Stimulated activated CD4-positive, alpha-beta T cell treated with anti-CD3 and anti-CD28 coated beads, Interleukin-15, amount 100 ng/mL, for 1 hour (primary cell): Measurements from ENCODE around the gene HPD.
"Not testable (repeated sequence)": the region's sequence is repeated elsewhere in the genome, so short reads cannot be mapped to it uniquely, and the experiment has no call there.

Source experiments
- DNase-seq, 2 donors: peaks; one replicate each; pipeline ENCODE4 v3.0.0-alpha.2; 2020; ENCODE audit warnings: low read depth in 1 of 2, low spot score in 1 of 2

The HPD gene

DNA sequence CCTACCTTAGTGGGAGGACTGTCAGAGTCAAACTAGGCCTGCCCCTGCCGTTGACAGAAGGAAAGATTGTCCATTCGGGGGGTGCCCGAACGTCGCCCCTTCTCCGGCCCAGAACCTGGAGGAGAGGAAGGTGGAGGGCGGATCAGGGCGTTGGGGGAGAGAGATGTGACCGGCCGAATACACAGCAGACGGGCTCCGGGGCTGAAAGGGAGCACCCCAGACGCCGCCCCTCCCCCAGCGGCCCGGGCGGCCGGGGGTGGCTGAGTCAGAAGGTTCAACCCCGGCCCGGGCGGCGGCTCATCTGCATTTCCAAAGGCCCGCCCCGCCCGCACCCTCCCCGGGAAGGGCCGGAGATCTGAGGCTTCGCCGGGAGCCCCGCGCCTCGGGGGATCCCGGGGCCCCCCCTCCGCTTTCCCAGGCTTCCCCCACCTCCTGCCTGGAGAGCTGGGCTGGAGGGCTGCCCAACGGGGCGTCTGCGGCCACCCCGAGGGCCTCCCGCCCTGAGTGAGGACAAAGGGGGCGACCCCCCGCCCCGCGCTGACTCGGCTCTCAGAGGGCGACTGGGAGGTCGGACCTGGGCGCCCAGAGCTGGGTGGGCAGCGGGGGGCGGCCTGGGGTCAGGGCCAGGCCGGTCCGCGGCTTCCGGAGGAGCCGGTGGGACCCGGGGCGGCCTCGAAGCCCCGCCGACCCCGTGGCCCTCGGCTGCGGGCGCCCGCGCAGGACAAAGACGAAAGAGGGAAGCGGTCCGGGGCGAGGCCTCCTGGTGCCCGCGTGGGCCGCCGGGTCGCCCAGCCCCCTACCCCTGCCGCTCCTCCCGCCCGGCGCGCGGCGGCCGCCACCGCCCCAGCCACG is 58.6 kb downstream of the HPD start:
- peak; percentile 60 to 81 for DNase-seq

DNA sequence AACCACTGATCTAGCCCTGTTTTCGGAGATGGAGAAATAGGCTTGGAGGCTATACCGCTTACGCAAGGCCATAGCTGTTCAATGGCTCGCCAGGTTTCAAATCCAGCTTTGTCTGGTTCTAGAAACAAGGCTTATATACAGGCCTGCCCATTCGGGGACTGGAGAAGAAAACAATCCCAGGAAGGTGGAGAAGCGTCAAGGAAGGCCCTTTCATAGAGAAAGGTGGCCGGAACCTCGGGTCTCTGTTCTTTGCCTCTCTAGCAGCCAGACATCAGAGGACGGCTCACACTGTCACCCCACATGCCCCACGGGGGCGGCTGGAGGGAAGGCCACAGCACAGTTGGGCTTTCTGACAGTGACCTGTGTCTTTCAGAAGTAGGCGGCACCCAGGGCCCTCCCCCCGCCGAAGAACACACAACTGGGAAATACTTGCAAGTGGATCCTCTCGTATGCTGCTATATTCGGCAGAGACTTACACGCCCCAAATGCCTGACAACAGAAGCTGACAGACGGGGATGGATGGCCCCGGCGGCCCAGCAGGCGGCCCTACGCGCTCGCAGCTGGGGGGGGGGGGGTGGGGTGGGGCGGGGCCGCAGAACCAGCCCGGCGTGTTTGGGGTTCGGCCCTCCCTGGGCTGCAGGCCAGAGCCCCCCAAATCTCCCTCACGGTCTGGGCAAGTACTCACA is 59.4 kb downstream of the HPD start:
- DNase-seq = no peak

DNA sequence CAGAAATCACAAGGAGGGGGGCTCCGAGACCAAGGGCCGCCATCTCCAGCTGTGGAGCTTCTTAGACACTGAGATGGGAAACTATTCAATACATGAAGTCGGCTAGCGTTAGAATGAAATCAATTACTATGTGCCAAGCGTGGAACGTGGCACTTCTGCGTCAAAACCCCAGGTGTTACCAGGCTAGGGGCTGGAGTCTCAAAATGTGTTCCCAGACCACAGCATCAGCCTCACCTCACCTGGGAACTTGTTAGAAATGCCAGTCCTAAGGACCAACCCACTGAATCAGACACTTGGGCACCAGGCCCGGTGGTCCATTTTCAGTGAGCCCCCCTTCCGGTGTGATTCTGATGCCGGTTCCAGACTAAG is 59.9 kb downstream of the HPD start:
- no peak for DNase-seq

DNA sequence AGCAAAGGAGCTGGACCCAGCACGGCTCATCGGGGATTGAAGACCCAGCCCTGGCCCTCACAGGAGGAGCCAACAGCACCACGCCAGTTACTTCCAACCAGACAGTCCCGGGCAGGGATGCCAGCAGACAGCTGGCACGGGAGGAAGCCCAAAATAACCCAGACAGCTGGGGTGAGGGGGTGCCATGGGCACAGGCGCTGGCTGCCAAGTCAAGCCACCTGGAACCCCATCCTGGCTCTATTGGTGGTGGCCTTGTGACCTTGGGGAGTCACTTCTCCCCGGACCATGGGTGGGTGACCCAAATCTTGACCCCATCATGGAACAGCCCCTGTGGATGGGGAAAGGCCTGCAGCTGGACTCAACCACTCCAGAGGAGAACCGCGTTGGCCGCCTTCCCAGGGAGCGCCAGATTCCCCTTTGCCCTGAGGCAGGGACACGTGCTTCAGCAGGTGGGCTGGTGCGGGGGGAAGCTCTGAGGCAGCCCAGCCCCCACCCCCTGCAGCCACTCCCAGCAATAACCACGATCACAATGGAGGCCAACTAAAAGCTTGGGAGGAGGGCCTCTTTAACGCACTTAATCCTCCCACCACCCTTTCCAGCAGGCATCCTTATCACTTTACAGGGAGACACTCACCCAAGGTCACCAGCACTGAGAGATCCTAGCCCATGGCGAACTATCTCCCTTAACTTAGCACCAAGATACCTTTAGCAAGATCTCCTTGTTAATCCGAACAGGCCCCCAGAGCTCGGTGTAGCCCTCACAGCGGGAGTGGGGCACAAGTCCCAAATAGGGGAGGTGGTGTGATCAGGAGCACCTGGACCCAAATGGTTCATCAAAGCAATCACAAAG is 60.5 kb downstream of the HPD start:
- no peak for DNase-seq

DNA sequence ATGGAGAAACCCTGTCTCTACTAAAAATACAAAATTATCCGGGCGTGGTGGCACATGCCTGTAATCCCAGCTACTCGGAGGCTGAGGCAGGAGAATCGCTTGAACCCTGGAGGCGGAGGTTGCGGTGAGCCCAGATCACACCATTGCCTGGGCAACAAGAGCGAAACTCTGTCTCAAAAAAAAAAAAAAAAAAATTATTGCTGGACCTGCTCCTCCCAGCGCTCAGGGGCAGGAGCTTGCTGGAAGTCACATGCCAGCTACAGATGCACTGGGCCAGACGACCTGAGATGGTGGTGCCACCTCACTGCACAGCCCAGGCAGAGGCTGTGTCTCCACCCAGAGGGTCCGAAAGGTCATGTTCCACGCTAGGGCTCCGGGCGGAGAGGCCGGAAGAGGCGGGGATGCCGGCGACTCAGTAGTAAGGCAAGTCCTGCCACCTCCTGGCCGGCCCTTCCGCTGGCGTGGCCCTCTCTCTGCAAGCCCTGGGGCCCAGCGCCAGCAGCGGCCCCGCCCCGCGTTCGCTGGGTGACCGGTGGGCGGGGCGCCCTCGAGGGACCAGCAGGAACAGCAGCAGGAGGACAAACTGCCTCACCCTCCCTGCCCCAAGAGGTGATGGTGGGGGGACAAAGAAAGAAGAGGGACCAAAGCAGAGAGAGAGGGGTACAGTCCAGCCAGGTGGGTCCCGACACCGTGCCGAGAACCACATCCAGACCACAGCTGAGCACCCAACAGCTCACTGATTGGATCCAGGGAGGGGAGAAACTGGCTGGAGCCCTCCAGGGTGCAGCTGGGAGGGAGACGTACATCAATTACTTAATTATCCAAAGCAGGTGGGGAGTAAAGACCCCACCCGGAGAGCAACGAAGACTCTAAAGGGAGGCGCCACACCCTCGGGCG is 61.6 kb downstream of the HPD start:
- no peak for DNase-seq

DNA sequence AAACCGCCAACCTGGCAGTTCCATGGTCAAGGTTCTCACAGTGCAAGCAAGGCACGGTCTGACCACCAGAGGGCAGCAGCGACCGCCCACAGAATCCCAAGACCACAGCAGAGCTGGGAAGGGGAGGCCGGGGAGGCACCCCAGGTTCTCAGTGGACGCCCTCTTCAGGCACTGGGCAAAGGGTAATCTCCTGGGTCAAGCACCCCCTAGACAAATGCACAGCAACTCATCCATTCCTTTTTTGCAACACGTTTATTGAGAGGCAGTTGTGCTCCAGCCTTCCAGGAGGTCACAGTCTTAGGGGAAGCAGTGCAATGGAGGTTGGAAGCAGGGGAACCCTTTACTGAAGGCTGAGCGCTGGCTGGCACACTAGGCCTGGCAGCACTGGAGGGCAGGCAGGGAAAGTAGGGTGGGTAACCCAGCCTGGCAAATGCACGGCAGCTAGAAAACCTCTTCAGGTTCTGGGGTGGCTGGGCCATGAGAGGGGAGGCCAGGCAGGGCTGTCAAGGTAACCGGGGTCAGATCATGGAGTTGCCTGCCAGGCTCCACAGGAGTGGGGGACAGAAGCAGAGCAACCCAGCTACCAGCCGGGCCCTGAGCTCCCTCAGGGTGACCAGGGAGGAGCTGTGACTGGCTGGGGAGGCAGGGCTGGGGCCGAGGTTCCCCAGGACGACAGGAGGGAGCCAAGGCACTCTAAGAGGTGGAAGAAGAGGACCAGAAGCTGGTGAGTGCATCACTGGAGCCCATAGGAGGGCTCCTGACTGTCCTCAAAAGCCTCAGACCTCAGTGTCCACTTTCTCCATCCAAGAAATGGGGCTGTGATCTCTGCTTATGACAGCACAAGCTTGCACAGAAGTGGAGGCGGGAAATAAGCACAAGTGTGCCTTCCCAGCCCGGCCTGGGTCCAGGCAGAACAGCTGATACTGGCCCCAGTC is 63.4 kb downstream of the HPD start:
- DNase-seq = peak; percentile 74 to 77

DNA sequence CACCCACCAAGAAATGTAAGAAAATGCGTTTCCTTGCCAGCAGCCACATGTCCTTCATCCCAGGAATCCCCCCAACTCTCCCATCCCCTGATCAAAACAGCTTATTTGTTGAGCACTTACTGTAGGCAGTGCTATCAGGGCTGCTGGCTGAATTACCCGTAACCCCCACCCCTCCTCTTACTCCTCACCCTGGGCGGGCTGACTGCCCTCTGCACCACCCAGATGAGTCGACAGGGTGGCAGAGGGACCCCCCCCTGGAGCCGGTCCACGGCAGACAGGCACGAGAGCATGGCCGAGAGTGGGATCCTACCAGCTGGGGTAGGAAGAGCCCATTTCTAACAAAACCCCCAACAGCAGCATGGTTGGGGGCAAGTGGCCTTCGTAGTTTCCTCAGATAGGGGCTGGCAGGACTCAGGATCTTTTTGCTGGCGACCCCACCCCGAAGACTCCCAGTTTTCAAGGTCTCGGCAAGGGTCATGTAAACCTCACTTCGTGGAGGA is 64.1 kb downstream of the HPD start:
- no peak for DNase-seq

DNA sequence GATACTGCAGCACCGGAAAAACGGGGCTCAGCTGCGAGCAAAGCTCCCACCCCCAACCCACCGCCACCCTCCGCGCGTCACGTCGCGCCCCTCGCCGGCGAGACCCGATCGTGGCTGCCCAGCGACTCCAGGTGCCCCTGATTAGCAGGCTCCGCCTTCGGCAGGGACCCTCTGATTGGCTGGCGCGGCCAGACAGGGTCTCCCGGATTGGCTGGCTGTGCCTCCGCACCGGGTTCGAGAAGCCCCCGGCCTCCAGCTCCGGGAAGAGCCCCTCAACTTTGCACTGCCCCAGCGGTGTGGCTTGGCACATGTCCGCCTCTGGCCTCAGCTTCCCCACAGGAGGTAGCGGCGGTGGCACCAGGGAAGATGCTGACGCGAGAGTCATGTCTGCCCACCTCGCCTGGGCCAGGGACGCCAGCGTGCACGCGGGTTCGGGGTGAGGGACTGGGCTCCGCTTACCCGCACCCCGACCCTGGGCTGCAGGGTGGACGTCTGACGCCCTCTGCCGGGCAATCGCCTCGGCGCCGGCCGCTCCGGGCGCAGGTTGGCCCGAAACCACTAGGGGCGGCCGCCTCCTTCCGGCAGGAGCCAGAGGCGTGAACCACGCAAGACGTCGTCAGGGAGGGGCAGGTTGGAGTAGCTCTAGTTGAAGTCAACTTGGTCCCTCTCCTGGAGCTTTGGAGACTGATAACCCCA is 64.7 kb downstream of the HPD start:
- DNase-seq = peak; percentile 94 to 95

DNA sequence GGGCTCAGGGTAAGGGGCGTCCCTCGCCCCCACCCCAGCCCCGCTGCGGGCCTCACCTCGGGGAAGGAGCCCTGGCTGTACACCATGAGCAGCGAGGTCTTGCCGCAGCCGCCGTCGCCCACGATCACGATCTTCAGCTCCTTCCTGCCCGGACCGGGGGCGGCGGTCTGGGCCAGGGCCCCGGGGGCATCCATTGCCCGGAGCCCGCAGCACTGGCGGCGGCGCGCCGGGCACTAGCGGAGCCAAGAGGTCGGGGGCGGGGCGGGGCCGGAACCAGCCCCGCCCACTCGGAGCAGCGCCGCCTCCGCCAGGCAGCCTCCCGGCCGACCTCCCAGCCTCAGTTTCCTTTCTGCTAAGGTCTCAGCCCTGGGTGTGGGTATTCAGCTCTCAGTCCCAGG is 65.2 kb downstream of the HPD start, which contains the start of gene RHOF:
RHOF (minus strand) TSS at position 249 of the 398 bp plus-strand sequence; CDS start at position 194, 55 bp downstream.
- peak in 1 of 2 donors; percentile 63 for DNase-seq

DNA sequence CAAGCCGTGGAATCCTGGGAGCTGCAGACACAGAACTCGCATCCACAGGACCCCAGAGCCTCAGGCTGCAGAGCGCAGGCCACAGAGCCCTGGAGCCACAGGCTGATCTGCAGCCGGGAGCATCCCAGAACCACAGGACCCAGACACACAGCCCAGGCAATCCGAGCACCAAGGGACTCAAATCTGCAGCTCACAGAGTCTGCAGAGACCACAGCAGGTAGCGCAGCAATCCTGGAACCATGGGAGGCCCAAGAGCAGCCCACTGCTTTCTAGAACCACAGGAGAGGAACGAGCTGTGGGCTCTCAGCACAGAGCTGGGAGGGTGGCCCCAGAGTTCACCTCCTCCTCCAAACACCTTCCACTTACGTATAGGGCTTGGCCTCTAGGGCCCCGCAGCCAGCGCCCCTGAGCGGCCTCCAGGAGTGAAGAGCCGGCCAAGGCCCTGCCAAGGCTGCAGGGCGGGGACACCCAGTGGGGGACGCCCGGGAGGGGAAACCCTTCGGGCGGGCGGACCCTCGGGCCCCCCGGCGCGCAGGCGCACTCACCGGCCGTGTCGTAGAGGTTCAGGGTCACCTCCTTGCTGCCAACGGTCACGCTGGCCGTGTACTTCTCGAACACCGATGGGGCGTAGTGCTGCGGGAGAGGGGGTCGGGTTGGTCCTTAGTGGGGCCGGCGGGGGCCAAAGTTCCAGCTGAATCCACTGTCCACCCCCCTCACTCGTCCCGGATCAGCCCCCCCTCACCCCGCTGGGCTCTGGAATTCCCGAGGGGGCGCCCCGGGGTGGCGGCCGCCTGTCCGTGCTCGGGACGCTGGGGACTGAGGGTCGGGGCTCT is 65.8 kb downstream of the HPD start:
- no peak for DNase-seq

DNA sequence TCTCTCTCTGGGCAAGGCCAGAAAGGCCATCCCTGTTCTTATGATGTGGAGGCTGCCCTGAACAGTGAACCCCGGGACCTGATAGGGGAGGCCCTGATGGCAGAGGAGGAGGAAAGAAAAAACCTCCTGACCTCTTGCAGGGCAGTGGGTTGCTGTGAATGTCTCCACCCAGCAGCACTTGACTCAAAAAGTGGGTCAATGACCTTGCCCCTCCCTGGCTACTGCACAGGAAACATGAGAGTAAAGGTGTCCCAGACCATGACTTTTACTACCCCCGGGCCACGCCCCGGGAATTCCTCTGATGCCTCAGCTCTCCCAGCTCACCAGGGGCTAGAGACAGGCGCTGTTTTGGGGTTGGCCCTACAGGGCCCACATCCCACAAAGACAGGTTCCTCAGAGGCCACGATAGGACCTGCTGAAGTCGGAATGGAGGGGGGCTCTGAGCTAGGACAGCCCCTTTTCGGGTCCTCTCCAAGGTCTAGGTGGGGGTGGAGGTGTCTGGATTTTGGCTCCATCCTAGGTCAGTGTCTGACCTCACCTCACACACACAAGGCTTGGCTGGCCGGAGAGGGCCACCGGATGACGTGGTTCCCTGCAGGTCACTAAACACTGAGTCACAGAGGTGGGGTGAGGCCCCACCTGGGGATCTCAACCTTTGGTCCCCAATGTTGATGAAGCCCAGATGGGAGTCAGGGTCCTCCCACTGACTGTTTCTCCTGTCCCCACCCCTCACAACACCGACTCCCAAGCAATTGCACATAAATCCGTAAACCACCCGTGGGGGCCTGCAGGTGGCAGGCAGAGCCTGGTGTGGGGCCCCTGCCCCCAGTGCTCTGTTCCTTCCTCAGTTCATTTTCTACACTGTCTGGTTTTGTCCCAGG is 66.7 kb downstream of the HPD start:
- DNase-seq = no peak

DNA sequence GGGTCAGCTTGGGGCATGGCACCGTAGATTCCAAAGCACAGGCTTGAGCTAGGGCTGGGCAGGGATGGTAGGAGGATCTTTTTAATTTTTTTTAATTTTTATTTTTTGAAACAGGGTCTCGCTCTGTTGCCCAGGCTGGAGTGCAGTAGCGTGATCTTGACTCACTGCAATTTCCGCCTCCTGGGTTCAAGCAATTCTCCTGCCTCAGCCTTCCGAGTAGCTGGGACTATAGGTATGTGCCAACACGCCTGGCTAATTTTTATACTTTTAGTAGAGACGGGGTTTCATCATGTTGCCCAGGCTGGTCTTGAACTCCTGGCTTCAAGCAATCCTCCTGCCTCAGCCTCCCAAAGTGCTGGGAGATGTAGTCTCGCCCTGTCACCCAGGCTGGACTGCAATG is 67.9 kb downstream of the HPD start:
- DNase-seq = not testable (repeated sequence)

DNA sequence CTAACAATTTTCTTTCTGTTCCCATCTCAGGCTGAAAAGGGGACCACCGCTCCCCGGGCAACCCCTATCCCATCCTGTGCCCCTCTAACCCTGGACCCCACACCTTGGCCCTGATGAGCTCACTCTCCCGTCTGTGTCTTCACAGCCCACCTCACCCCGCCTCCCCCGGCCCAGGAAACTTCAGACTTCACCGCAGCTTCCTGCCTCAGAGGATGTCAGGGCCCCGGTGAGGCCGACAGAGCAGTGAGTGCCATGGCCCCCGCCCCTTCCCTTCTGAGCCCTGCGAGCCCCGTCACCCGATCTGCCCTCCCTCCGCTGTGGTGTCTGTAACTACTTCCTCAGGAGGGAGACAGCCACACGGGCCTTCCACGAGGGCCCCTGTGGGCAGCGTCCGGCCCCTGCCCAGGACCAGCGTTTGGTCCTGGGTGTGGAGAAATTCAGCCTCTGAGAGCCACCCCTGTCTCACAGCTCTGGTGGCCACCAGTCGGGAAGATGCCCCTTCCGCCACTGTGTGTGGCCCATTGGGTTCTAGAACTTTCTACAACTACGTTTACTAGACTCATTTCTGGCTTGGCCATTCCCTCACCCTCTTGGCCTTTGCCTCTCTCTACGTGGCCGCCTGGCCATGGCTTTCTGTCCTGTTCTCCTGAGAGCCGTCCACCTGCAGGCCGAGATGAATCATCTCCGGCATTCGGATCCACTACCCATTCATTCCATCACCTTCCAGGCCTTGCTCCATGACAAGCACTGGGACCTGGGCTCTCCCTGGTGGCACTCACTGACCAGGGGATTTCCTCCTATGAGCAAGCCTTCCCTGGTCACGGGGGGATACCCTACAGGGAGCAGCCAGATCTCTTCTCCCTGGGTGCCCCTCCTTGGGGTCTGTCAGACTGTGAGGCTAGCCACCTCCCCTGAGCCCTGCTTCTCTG is 68.6 kb downstream of the HPD start:
- DNase-seq = peak; percentile 88
